Endothelial cell of umbilical vein (primary cell): ENCODE data around the gene PRMT7. TPM values are rescaled to one million over a fixed set of nuclear protein-coding genes. Genes with fewer than 3 reads are reported as not detected.

Source experiments
- BruUV-seq: library from RNA; stranded (reverse); fragments of 400-500 nt; replicated peaks from 2 replicates; lab custom pipeline; 2021; lab: Mats Ljungman, UMichigan
- CTCF ChIA-PET: fragments of 300-600, 350-600 bp; sonication (Branson Sonifier 250); formaldehyde crosslinking; loops from one replicate; lab custom pipeline; 2021; ENCODE audit warnings: antibody characterized with exemption, inconsistent platforms; lab: Charles Lee
- POLR2A ChIA-PET: fragments of 300-600, 350-600 bp; sonication (Branson Sonifier 250); formaldehyde crosslinking; loops from one replicate; lab custom pipeline; 2021; ENCODE audit warnings: antibody characterized with exemption, inconsistent platforms; lab: Charles Lee
- DNase-seq: peaks from one replicate; pipeline ENCODE4 v3.0.0-alpha.2; 2011; ENCODE audit warnings: low read depth, low spot score
- FAIRE-seq: peaks from 2 replicates; lab custom pipeline; 2011; peaks lifted over from hg19 to GRCh38; lab: Jason Lieb, UNC
- H2AFZ ChIP-seq: 2 replicates; pipeline ENCODE4 v1.6.0; 2012; ENCODE audit warnings: low read depth, low read length, control low read depth, inconsistent platforms
- H3K27ac ChIP-seq: 2 replicates; pipeline ENCODE4 v1.5.1; 2011; ENCODE audit warnings: low read depth, mild to moderate bottlenecking, control low read depth, low read length, moderate library complexity; ENCODE audit not compliant: insufficient read depth
- H3K27me3 ChIP-seq, 2 experiments: 2 replicates each; pipeline versions ENCODE4 v1.6.0 to v1.6.1; 2011; ENCODE audit warnings: low read length in 2 of 2, mixed read lengths in 1 of 2; ENCODE audit not compliant: control insufficient read depth in 2 of 2, insufficient read depth in 2 of 2
- H3K36me3 ChIP-seq, 2 experiments: 2 replicates in 1 of 2; 3 replicates in 1 of 2; pipeline ENCODE4 v1.5.1; 2011; ENCODE audit warnings: low read length in 2 of 2, mild to moderate bottlenecking in 1 of 2, moderate library complexity in 1 of 2; ENCODE audit not compliant: control insufficient read depth in 2 of 2, insufficient read depth in 2 of 2; ENCODE audit errors: extremely low read depth in 1 of 2
- H3K4me1 ChIP-seq: 3 replicates; pipeline ENCODE4 v1.5.1; 2011; ENCODE audit warnings: mild to moderate bottlenecking, low read length; ENCODE audit not compliant: control insufficient read depth, insufficient read depth; ENCODE audit errors: extremely low read depth
- H3K4me2 ChIP-seq: 2 replicates; pipeline ENCODE4 v1.6.1; 2011; ENCODE audit warnings: low read length, control low read depth, mixed read lengths; ENCODE audit not compliant: insufficient read depth
- H3K4me3 ChIP-seq, 3 experiments: fragments of 200-600 bp in 1 of 3; sonication (generic), shearing (Covaris generic) in 1 of 3; replicated peaks in 1 of 3; 2 replicates each; pipeline ENCODE4 v1.5.1; 2011 to 2016; ENCODE audit warnings: control low read depth in 3 of 3, low read length in 3 of 3, mild to moderate bottlenecking in 2 of 3, inconsistent platforms in 1 of 3, low read depth in 1 of 3, moderate library complexity in 1 of 3; ENCODE audit not compliant: insufficient read depth in 1 of 3
- H3K79me2 ChIP-seq: 2 replicates; pipeline ENCODE4 v1.6.0; 2012; ENCODE audit warnings: low read length, inconsistent platforms; ENCODE audit not compliant: control insufficient read depth, insufficient read depth
- H3K9ac ChIP-seq: replicated peaks from 2 replicates; pipeline ENCODE3; 2011; ENCODE audit warnings: low read length, control low read depth; ENCODE audit not compliant: insufficient read depth; ENCODE audit errors: extremely low read depth
- H3K9me1 ChIP-seq: replicated peaks from 3 replicates; pipeline ENCODE4 v1.6.0; 2011; ENCODE audit warnings: mild to moderate bottlenecking, low read length; ENCODE audit not compliant: control insufficient read depth, insufficient read depth; ENCODE audit errors: extremely low read depth
- H3K9me3 ChIP-seq: replicated peaks from 2 replicates; pipeline ENCODE4 v1.5.1; 2012; ENCODE audit warnings: low read length, inconsistent platforms; ENCODE audit not compliant: control insufficient read depth, insufficient read depth
- H4K20me1 ChIP-seq: replicated peaks from 2 replicates; pipeline ENCODE3; 2011; ENCODE audit warnings: mild to moderate bottlenecking, low read length; ENCODE audit not compliant: control insufficient read depth, insufficient read depth; ENCODE audit errors: extremely low read depth
- CTCF ChIP-seq, 2 donors: IDR thresholded peaks; 1 replicate in 1 of 2; 2 replicates in 1 of 2; pipeline ENCODE4 v1.5.1; 2011; ENCODE audit warnings: low read length in 2 of 2, mild to moderate bottlenecking in 2 of 2, moderate library complexity in 2 of 2, control low read depth in 1 of 2, inconsistent platforms in 1 of 2, low read depth in 1 of 2; ENCODE audit not compliant: insufficient read depth in 1 of 2; ENCODE audit errors: extremely low read depth in 1 of 2
- EZH2 ChIP-seq: IDR thresholded peaks from 2 replicates; pipeline ENCODE4 v1.6.1; 2012; ENCODE audit warnings: borderline replicate concordance, low read depth, mild to moderate bottlenecking, moderate library complexity, low read length, inconsistent platforms; ENCODE audit not compliant: severe bottlenecking
- FOS ChIP-seq: IDR thresholded peaks from 2 replicates; pipeline ENCODE4 v1.6.1; 2011; ENCODE audit warnings: mild to moderate bottlenecking, low read length, moderate library complexity, borderline replicate concordance; ENCODE audit not compliant: insufficient read depth
- GATA2 ChIP-seq: IDR thresholded peaks from 2 replicates; pipeline ENCODE4 v1.7.0; 2011; ENCODE audit warnings: low read depth, mild to moderate bottlenecking, moderate library complexity, mixed read lengths, low read length; ENCODE audit not compliant: insufficient read length, insufficient read depth
- JUN ChIP-seq: IDR thresholded peaks from 2 replicates; pipeline ENCODE4 v1.6.1; 2011; ENCODE audit warnings: borderline replicate concordance, low read depth; ENCODE audit not compliant: insufficient read length, insufficient read depth
- MAX ChIP-seq: IDR thresholded peaks from 2 replicates; pipeline ENCODE4 v1.6.1; 2011; ENCODE audit not compliant: insufficient read depth, insufficient read length
- POLR2A ChIP-seq: IDR thresholded peaks from 2 replicates; pipeline ENCODE4 v1.6.1; 2012; ENCODE audit warnings: low read depth, mild to moderate bottlenecking, control low read depth, low read length
- POLR2AphosphoS5 ChIP-seq: IDR thresholded peaks from 2 replicates; pipeline ENCODE4 v1.6.1; 2012; ENCODE audit warnings: low read depth, mild to moderate bottlenecking, control low read depth, low read length, moderate library complexity; ENCODE audit not compliant: insufficient read depth
- dilution Hi-C: fragments of 300-500 bp; cut with MboI; formaldehyde crosslinking; loops from one replicate; pipeline ENCODE4 v1.15.0; 2019; ENCODE audit warnings: low sequenced_read_pairs; ENCODE audit not compliant: extremely low pct_ligation_motif_present
- intact Hi-C: fragments of 100-400 bp; cut with micrococcal nuclease; formaldehyde crosslinking; loops from one replicate; pipeline ENCODE4 v1.10.0; 2022
- polyA plus RNA-seq, 4 experiments: library from polyadenylated mRNA; depleted of rRNA in 3 of 4; stranded (reverse) in 3 of 4; unstranded in 1 of 4; fragments of >200 nt; gene quantifications; 2 replicates each; pipeline versions ENCODE4 v1.2.1 to v1.2.3, GENCODE V29; 2011 to 2012; ENCODE audit warnings: missing spikeins in 1 of 4
- total RNA-seq: library from RNA; stranded (reverse); gene quantifications from 2 replicates; pipeline ENCODE4 v1.2.3, GENCODE V29; 2021

Gene PRMT7
- total and polyA plus RNA-seq, 2 donors (not counting 3 experiments of a cell fraction or from before 2014, with no cell fraction given), result 43.4 to 57.9 TPM

DNA sequence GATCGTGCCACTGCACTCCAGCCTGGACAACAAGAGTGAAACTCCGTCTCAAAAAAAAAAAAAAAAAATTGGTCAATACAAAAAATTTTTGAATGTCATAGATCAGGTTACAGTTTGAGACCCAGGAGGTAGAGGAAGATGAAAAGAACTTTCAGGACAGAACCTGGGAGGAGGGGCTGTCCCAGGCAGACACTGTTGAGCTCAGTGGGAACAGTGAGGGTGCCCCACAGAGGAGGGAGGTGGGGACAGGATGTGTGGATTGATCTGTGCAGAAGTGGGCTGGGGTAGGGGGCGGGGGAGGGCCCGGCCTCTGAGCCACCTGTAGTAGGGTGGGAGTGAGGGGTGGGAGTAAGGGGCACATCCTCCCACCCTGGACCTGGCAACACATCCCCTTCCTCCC lies 58.3 kb downstream of the PRMT7 start:
- BruUV-seq, result no TSS peak
- no peaks in the 10 kb centered on the region for H3K9me1 ChIP-seq
- TF ChIP-seq JUN (no peak), GATA2 (no peak), MAX (no peak), POLR2A (no peak), CTCF (IDR thresholded peaks at IDR 0.05; ENCODE audit: extremely low read depth in 1 of 2, insufficient read depth in 1 of 2, low read depth in 1 of 2, low read length in 2 of 2) (no peak), POLR2AphosphoS5 (no peak), EZH2 (no peak), FOS (no peak)
- no peaks in the 10 kb centered on the region for H3K9me3 ChIP-seq
- H3K27me3 ChIP-seq, result no peaks in the 10 kb centered on the region
- DNase-seq, result no peak
- no peaks in the 10 kb centered on the region for H3K4me1 ChIP-seq
- no peak overlapping the region for H3K27ac ChIP-seq
- intact Hi-C loops, result no loop called here
- ChIA-PET POLR2A (no interaction called here), CTCF (interaction anchor here (1.2 to 1.6 kb wide), 2 partner anchors 15 to 152 kb away, joined by 3 to 6 read pairs; no protein-coding TSS in a partner anchor)
- no peak for FAIRE-seq
- H3K9ac ChIP-seq, result no peak overlapping the region
- H3K79me2 ChIP-seq, result no peaks in the 10 kb centered on the region
- no peak overlapping the region for H3K4me2 ChIP-seq
- H3K36me3 ChIP-seq, result no peaks in the 10 kb centered on the region
- no peak overlapping the region for H2AFZ ChIP-seq
- no peak overlapping the region for H3K4me3 ChIP-seq
- H4K20me1 ChIP-seq, result no peaks in the 10 kb centered on the region
- dilution Hi-C loops, result no loop called here
